NCI-H510A treated with DMSO at 0.1 percent for 48 hours (cell line): ENCODE data around the gene CDH1.

Source experiments
- DNase-seq: peaks from one replicate; lab custom pipeline; 2025; lab: John Stamatoyannopoulos, UW

Gene CDH1

DNA sequence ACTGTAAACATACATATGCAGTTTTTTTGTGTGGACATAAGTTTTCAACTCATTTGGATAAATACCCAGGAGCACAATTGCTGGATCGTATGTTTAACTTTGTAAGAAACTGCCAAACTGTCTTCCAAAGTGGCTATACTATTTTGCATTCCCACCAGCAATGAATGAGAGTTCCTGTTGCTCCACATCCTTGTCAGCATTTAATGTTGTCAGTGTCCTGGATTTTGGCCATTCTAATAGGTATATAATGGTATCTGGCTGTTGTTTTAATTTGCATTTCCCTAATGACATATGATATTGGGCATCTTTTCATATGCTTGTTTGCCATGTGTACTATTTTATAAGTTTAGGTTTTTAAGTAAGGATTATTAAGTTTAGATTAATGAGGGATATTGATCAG lies 120.4 kb downstream of the CDH1 start:
- DNase-seq, result no peak

DNA sequence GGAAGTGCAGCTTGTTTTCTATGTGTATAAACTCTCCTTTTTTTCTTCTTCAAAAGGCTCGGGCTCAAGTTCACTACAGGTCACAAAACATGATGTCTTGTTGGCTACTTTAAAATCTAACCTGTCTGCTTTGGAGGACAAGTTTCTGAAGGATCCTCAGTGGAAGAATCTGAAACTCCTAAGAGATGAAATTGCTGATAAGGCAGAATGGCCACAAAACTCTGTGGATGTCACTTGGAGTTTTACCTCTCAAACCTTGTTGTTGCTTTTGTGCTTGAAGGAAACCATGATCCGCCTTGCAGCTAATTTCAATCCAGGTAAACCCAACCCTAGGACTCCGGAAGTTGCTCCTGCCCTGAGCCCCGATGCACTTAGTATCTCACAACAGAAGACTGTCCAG lies 122.7 kb downstream of the CDH1 start:
- DNase-seq, result no peak

DNA sequence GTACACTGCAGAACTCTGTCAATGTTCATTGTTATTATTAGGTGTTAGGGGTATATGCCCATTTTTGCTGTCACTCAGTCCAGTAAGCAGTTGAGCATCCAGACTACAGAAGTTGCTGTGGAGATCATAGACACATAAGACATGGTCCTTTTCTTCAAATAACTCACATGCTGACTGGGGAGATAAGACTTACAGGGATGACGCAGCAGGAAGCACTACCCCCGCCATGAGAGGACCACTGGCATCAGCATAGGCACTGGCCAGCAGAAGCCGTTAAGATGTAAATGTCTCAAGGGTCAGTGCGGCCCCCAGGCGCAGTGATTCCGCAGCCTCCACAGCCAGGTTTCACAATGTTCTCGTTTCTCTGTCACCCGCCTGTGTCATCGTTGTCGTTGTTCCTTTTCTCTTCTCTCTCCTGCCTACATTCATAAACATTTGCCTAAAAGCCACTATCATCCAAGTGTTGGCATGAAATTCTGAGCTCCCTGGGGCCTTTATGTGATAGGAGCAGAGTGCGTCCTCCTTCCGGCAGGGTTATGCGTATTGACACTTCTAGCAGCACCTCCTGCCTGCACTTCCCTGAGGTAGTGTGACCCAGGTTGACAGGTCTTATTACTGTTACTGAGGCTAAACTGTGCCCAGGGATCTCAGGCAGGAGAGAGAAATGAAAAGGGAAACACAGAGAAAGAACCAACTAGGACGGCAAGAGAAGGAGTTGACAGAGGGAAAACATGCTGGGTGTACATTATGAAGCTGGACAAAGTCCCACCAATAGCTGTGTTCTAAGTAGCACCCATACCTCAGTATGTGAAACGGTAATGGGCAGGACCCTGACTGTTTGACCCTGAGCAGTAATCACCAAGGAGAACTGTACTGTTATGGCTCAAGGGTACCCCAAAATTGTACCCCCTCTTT lies 124.1 kb downstream of the CDH1 start:
- no peak for DNase-seq

DNA sequence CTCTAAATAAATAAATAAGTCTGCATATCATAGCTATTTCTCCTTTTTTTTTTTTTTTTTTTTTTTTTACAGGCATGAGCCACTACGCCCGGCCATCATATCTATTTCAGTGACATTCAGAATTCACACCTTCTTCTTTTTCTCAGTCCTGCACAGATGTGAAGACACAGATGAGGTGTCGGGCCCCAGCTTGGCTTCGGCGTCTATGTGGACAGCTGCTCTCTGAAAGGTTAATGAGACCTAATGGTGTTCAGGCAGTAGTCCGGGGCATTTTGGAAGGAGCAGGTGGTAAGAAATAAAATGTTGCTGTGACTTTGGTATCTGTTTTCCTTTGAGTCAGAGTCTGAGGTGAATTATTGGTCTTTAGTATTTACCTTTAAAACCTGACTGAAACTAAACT lies 129.8 kb downstream of the CDH1 start:
- no peak for DNase-seq

DNA sequence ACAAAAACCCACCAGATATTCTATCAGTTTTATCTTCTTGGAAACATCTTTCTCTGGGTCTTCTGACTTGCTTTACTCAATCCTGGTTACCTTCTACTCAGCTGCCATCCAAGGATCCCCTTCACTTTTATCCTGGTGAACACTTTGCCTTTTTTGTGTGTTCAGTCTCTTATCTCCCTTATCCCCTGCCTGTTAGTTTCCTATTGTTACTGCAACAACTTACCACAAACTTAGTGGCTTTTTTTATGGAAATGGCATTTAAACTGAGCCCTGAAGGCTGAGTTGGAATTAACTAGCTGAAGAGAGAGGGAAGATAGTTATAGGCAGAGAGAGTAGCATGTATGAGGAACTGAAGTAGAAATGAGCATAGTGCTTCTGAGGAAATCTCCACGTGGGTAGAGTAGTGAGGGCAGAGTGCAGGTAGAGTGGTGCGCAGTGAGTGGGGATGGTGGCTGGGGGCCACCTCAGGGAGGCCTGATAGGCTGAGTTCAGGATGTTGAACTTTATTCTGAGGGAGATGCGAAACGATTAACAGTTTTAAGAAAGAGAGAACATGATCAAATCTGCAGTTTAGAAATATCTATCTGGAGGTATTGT lies 132.5 kb downstream of the CDH1 start:
- no peak for DNase-seq

DNA sequence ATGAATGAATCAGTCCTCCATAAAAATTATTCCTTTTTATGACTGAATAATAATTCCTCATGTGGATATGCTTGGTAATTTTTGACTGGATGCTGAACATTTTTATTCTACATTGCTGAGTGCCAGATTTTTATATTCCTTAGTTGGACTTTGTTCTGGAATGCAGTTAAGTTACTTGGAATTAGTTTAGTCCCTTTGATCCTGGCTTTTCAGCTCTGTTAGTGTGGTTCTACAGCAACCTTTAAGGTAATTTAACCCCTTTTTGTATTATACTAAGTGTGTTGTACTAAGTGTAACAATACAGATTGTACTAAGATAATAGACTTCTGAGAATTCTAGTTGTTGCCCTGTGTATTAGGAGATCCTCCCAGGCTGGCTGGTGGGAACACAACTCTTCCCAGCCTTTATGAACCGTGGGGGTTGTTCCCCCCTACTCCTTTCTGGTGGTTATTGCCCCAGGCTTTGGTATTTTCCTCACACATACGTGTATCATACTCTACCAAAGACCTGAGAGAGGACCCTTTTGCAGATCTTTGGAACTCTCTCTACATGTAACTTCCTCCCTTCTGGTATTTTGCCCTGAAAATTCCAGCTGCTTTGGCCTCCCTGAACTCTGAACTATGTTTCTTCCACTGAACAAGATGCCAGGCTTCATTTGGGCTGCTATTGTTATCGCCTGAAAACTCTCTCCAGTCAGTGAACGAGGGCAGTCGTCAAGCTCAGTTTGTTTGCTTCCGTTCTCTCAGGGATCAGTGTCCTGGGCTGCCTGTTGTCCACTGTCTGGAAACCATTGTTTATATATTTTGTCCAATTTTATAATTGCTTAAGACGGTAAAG lies 136.8 kb downstream of the CDH1 start:
- DNase-seq, result no peak

DNA sequence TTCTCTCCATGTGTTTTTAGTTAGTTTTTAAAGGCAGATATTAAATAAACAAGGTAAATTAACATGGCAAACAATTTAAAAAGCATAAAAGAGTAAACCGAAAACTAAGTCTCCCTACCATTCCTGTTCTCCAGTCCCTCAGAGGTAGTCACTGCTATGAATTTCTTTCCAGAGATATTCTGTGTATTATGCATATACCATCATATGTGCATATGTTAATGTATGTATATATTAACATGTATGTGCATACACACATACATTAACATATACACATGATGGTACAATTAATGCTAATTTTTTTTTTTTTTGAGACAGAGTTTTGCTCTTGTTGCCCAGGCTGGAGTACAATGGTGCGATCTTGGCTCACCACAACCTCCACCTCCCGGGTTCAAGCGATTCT lies 138.8 kb downstream of the CDH1 start:
- no peak for DNase-seq

DNA sequence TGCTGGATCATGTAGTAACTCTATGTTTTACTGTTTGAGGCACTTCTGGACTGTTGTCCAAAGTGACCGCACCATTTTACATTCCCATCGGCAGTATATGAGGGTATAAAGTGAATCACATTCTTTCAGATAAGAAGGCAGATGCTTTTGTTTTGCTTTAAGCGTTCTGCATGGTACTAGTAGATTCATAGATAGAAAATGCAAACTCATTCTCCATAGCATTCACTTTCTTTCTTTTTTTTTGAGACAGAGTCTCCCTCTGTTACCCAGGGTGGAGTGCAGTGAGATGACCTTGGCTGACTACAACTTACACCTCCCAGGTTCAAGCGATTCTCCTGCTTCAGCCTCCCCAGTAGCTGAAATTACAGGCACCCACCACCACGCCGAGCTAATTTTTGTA lies 146.6 kb downstream of the CDH1 start:
- no peak for DNase-seq

DNA sequence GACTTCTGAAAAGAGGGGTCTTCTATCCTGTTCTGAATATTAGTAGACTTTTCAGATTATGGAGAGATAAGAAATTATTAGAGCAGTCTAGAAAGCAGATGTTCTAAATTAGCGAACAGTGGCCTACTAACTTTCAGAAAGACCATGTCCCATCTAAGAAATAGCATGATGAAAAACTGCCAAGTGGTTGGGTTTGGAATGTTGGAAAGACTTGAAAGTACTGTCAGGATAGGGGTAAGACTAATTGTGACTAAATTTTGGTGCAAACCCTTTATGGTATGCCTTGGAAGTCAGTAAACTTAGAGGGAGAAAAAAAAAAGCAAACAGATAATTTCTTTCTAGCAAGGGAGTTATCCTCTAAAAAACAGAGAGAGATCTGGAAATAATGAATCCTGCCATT lies 147.3 kb downstream of the CDH1 start:
- no peak for DNase-seq
